Transverse colon (tissue), 4 donors: Measurements from ENCODE around the gene UNC5A. TPM values are rescaled to one million over a fixed set of nuclear protein-coding genes. Genes with fewer than 3 reads are reported as not detected.

ENCODE experiments used
- DNase-seq: peaks from one replicate; pipeline ENCODE4 v3.0.0-alpha.2; 2019
- H3K27ac ChIP-seq, 4 donors: fragments of 200-600 bp; sonication (generic); 2 replicates each; pipeline ENCODE4 v1.5.1; 2016 to 2018; ENCODE audit warnings: inconsistent platforms in 4 of 4
- H3K27me3 ChIP-seq: fragments of 200-600 bp; sonication (generic); 2 replicates; pipeline ENCODE4 v1.5.1; 2017; ENCODE audit warnings: inconsistent platforms
- H3K36me3 ChIP-seq, 4 donors: fragments of 200-600 bp; sonication (generic); 2 replicates each; pipeline ENCODE4 v1.5.1; 2017 to 2019; ENCODE audit warnings: inconsistent platforms in 4 of 4
- H3K4me1 ChIP-seq, 4 donors: fragments of 200-600 bp; sonication (generic); 2 replicates each; pipeline ENCODE4 v1.5.1; 2017 to 2020; ENCODE audit warnings: inconsistent platforms in 4 of 4
- H3K4me3 ChIP-seq, 4 donors: fragments of 200-600 bp; sonication (generic); 1 replicate in 1 of 4; 2 replicates in 3 of 4; pipeline versions ENCODE4 v1.5.1 to v1.6.1; 2017 to 2019; ENCODE audit warnings: inconsistent platforms in 4 of 4
- H3K9me3 ChIP-seq, 2 donors: fragments of 200-600 bp; sonication (generic); 2 replicates each; pipeline ENCODE4 v1.5.1; 2017 to 2019; ENCODE audit warnings: inconsistent platforms in 2 of 2
- EP300 ChIP-seq: sonication (generic); formaldehyde crosslinking; IDR thresholded peaks from one replicate; pipeline ENCODE4 v1.6.1; 2017; ENCODE audit warnings: antibody characterized with exemption, low read depth
- POLR2A ChIP-seq: fragments of 450-650 bp; IDR thresholded peaks from one replicate; pipeline ENCODE4 v1.6.1; 2016; ENCODE audit warnings: antibody characterized with exemption, mild to moderate bottlenecking, moderate library complexity
- POLR2AphosphoS5 ChIP-seq, 3 donors: sonication (generic); formaldehyde crosslinking; IDR thresholded peaks; one replicate each; pipeline ENCODE4 v1.6.1; 2016; ENCODE audit warnings: antibody characterized with exemption in 3 of 3
- WGBS, 2 donors: methylation state at CpG; one replicate each; pipeline ENCODE4 v1.1.5; 2018; ENCODE audit warnings: low coverage in 1 of 2; 5-methylcytosine and 5-hydroxymethylcytosine counted together
- in situ Hi-C, 4 donors: fragments of 200-750 bp; cut with MboI; loops; one replicate each; pipeline versions ENCODE4 v1.15.0 to v1.15.1; 2017; ENCODE audit warnings: low sequenced_read_pairs in 3 of 4, low pct_ligation_motif_present in 1 of 4, low pct_unique_long_range_greater_than_20kb in 1 of 4
- intact Hi-C: fragments of 100-400 bp; cut with DNase I; formaldehyde crosslinking; loops from one replicate; pipeline ENCODE4 v1.15.1; 2023; ENCODE audit warnings: low total_unique reads
- total RNA-seq, 4 donors: library from RNA; depleted of rRNA; stranded (reverse); fragments of >200 nt; gene quantifications; one replicate each; pipeline ENCODE4 v1.1.0, GENCODE V29; 2016
- TF ChIP-seq, protein P1 (sequence below), 5 experiments: fragments of 200-600 bp in 3 of 5; fragments of 450-650 bp in 2 of 5; sonication (generic) in 3 of 5; IDR thresholded peaks; 1 replicate in 2 of 5; 2 replicates in 3 of 5; pipeline ENCODE4 v1.5.1; 2016 to 2017; ENCODE audit warnings: antibody characterized with exemption in 5 of 5, inconsistent platforms in 3 of 5, mild to moderate bottlenecking in 2 of 5, moderate library complexity in 1 of 5

The UNC5A gene
- total RNA-seq, 4 donors from 2014 or later: 0.32 TPM; not detected in 3

DNA sequence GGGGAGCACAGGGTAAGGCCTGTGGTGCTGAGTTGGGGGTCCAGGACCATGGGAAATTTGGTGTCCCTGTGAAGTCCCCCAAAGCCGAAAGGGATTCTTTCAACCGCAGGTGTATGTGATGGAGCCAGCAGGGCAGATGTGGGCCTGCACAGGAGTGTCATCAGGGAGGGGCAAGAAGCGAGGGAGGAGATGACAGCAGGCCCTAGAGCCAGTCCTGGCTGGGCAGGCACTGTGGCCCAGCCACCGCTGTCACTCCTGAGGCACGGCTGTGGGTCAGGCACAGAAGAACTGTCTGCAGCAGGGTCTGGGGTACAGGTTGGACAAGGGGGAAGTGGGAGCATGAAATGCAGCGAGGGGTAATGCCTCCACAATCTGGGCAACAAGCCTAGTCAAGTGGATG, 83.9 kb downstream of the UNC5A start:
- TF ChIP-seq EP300: no peak
- no peak for TF ChIP-seq POLR2AphosphoS5 (IDR thresholded peaks at IDR 0.05)
- TF ChIP-seq, protein P1, sequence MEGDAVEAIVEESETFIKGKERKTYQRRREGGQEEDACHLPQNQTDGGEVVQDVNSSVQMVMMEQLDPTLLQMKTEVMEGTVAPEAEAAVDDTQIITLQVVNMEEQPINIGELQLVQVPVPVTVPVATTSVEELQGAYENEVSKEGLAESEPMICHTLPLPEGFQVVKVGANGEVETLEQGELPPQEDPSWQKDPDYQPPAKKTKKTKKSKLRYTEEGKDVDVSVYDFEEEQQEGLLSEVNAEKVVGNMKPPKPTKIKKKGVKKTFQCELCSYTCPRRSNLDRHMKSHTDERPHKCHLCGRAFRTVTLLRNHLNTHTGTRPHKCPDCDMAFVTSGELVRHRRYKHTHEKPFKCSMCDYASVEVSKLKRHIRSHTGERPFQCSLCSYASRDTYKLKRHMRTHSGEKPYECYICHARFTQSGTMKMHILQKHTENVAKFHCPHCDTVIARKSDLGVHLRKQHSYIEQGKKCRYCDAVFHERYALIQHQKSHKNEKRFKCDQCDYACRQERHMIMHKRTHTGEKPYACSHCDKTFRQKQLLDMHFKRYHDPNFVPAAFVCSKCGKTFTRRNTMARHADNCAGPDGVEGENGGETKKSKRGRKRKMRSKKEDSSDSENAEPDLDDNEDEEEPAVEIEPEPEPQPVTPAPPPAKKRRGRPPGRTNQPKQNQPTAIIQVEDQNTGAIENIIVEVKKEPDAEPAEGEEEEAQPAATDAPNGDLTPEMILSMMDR (IDR thresholded peaks at IDR 0.05): no peak
- no peak for TF ChIP-seq POLR2A
- no peak for DNase-seq
- 87 to 89% methylated on average over 3 to 6 of the region's 6 CpGs for WGBS, 2 donors
- H3K4me3 ChIP-seq: no peak overlapping the region
- no peaks in the 10 kb centered on the region for H3K4me1 ChIP-seq
- H3K27ac ChIP-seq: no peak overlapping the region
- in situ Hi-C loops (no loop called here), intact Hi-C loops (no loop called here)
- H3K36me3 ChIP-seq: no peaks in the 10 kb centered on the region
- no peaks in the 10 kb centered on the region for H3K9me3 ChIP-seq
- H3K27me3 ChIP-seq: no peaks in the 10 kb centered on the region

DNA sequence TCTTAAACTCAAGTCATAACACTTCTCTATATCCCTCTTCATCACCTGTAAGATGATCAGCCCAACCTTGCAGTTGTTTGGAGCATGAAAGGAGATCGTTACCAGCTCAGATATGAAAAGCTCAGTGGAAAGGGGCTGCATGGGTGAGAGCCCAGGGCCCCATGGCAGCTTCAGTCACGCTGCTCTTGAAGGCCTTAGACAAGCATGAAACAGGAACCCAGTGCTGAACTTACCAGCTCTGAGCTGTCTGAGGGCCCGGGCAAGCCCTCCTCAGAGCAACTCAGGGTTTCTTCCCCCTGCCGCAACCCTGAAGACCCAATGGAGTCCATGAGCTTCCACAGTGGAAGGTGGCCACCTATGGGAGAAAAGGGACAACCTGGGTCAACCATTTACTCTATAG, 85.5 kb downstream of the UNC5A start:
- Histone ChIP-seq H3K4me1 (no peaks in the 10 kb centered on the region), H3K9me3 (no peaks in the 10 kb centered on the region), H3K36me3 (no peaks in the 10 kb centered on the region), H3K27me3 (no peaks in the 10 kb centered on the region), H3K4me3 (no peak overlapping the region), H3K27ac (no peak overlapping the region)
- DNase-seq: no peak
- WGBS, 2 donors: 92% methylated on average over 4 of the region's 4 CpGs; no CpG with 5 or more reads in 1 of the 2 donors
- no peak for TF ChIP-seq POLR2A
- TF ChIP-seq POLR2AphosphoS5 (IDR thresholded peaks at IDR 0.05): no peak
- TF ChIP-seq, protein P1 (IDR thresholded peaks at IDR 0.05): no peak
- no peak for TF ChIP-seq EP300
- in situ Hi-C loops: no loop called here
- intact Hi-C loops: no loop called here

DNA sequence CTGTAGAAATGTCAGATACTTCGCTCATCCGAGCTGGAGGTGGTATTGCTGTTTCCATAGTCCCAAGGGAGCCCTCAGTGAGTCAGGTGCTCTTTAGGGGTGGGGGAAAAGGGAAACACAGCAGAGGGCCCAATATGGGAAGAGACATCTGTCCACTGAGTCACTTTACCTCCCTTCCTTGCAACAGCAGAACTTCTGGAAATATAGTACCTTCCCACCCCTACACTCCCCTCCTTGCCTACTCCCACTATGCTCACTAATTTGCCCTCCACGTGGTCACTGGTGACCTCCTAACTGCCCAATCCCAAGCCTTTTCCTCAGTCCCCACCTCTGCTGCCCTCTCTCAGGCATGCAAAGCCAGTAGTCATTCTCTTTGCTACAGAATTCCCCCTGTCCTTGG, 86.9 kb downstream of the UNC5A start:
- no peak for TF ChIP-seq POLR2A
- TF ChIP-seq, protein P1 (IDR thresholded peaks at IDR 0.05): no peak
- TF ChIP-seq EP300: no peak
- TF ChIP-seq POLR2AphosphoS5 (IDR thresholded peaks at IDR 0.05): no peak
- Histone ChIP-seq H3K36me3 (no peaks in the 10 kb centered on the region), H3K4me3 (no peak overlapping the region), H3K9me3 (no peaks in the 10 kb centered on the region), H3K27me3 (no peaks in the 10 kb centered on the region), H3K27ac (no peak overlapping the region), H3K4me1 (no peaks in the 10 kb centered on the region)
- in situ Hi-C loops: no loop called here
- intact Hi-C loops: no loop called here
- DNase-seq: no peak
- 29 to 62% methylated on average over 1 to 3 of the region's 3 CpGs for WGBS, 2 donors

DNA sequence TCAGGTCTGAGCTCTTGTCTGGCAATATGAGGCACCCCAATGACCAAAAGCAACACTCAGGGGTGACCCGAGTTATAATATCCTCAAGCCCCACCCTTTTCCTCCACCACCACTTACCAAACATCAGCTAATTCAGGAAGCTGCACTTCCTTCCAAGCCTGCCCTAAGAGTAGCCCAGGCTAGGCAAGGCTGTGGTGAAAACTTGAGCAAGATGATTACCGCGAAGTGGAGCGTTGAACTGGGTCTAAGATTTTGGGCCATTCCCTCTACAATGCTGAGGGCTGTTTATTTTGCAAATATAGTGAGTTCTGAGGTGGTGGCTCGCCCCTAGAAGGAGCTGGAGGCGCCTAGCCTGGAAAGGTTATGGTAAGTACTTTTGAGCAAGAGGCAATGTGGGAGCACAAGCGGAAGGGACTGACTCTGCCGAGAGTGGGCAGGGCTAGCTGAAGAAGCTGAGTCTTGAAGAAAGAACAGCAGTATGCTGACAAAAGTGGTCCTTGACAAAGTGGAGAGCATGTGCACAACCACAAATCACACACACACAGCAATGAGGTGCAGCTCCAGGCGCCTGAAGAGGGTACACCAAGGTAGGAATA, 89.0 kb downstream of the UNC5A start, which contains the start of gene HK3:
Gene HK3 (minus strand): TSS at position 51 of the 596 bp plus-strand sequence. CDS start 3,187 bp downstream, outside the sequence.
- Histone ChIP-seq H3K4me3 (peak within 1 kb of the TSS in 1 of 4 donors; percentile 22), H3K36me3 (peaks cover 0 to 9% (median 3%) of the 10 kb centered on the region in 4 donors), H3K27me3 (no peaks in the 10 kb centered on the region), H3K27ac (no peak within 1 kb of the TSS), H3K9me3 (no peaks in the 10 kb centered on the region), H3K4me1 (no peaks in the 10 kb centered on the region)
- no peak for DNase-seq
- intact Hi-C loops: no loop called here
- WGBS, 2 donors: 68 to 80% methylated on average over 4 to 8 of the region's 9 CpGs
- in situ Hi-C loops: no loop called here
- TF ChIP-seq POLR2A: no peak
- TF ChIP-seq EP300: no peak
- TF ChIP-seq POLR2AphosphoS5 (IDR thresholded peaks at IDR 0.05): peak in 1 of 3 donors; percentile 22
- TF ChIP-seq, protein P1 (IDR thresholded peaks at IDR 0.05): no peak
